ENCODE results near the gene TENM3. TPM values are rescaled to one million over a fixed set of nuclear protein-coding genes. Genes with fewer than 3 reads are reported as not detected.

The TENM3 gene
- total RNA-seq, 2 experiments from 2014 or later, result not detected

GRCh38 chr4:182272151-182272550 is 28.9 kb downstream of the TENM3 start:
- H2AFZ ChIP-seq (ENCODE audit: low read length), result no peak overlapping the region
- no peaks in the 10 kb centered on the region for H4K20me1 ChIP-seq (ENCODE audit: insufficient read depth, low read length)
- no peaks in the 10 kb centered on the region for H3K9me3 ChIP-seq (ENCODE audit: low read length)
- ChIA-PET CTCF (ENCODE audit: unreplicated experiment) (no interaction called here), POLR2A (interaction anchor here (1.0 kb wide), 1 partner anchor 8 kb away, joined by 3 read pairs; no protein-coding TSS in a partner anchor)
- TF ChIP-seq, protein P1, sequence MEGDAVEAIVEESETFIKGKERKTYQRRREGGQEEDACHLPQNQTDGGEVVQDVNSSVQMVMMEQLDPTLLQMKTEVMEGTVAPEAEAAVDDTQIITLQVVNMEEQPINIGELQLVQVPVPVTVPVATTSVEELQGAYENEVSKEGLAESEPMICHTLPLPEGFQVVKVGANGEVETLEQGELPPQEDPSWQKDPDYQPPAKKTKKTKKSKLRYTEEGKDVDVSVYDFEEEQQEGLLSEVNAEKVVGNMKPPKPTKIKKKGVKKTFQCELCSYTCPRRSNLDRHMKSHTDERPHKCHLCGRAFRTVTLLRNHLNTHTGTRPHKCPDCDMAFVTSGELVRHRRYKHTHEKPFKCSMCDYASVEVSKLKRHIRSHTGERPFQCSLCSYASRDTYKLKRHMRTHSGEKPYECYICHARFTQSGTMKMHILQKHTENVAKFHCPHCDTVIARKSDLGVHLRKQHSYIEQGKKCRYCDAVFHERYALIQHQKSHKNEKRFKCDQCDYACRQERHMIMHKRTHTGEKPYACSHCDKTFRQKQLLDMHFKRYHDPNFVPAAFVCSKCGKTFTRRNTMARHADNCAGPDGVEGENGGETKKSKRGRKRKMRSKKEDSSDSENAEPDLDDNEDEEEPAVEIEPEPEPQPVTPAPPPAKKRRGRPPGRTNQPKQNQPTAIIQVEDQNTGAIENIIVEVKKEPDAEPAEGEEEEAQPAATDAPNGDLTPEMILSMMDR (conservative IDR thresholded peaks at IDR 0.05; ENCODE audit: low read length), result no peak
- no peak for TF ChIP-seq EZH2phosphoT487 (IDR thresholded peaks at IDR 0.05; ENCODE audit: borderline replicate concordance, low read depth, low read length)
- no peak overlapping the region for H3K4me3 ChIP-seq (ENCODE audit: low read depth, low read length, poor library complexity, severe bottlenecking)
- no TSS peak for BruUV-seq (replicated peaks)
- no peak overlapping the region for H3K27ac ChIP-seq (ENCODE audit: low read depth, low read length, poor library complexity, severe bottlenecking)
- intact Hi-C loops (cut with micrococcal nuclease; ENCODE audit: unreplicated experiment), result no loop called here
- no peaks in the 10 kb centered on the region for H3K36me3 ChIP-seq (ENCODE audit: insufficient read depth, low read length)
- H3K4me2 ChIP-seq (ENCODE audit: low read length), result no peak overlapping the region
- H3K9me2 ChIP-seq (ENCODE audit: insufficient read depth, low read length), result no peaks in the 10 kb centered on the region
- no peaks in the 10 kb centered on the region for H3K4me1 ChIP-seq (ENCODE audit: insufficient read depth, low read length, poor library complexity, severe bottlenecking)
- no peak for DNase-seq (ENCODE audit: low spot score)
- H3K79me2 ChIP-seq (ENCODE audit: insufficient read depth, low read depth, low read length), result no peaks in the 10 kb centered on the region

DNA sequence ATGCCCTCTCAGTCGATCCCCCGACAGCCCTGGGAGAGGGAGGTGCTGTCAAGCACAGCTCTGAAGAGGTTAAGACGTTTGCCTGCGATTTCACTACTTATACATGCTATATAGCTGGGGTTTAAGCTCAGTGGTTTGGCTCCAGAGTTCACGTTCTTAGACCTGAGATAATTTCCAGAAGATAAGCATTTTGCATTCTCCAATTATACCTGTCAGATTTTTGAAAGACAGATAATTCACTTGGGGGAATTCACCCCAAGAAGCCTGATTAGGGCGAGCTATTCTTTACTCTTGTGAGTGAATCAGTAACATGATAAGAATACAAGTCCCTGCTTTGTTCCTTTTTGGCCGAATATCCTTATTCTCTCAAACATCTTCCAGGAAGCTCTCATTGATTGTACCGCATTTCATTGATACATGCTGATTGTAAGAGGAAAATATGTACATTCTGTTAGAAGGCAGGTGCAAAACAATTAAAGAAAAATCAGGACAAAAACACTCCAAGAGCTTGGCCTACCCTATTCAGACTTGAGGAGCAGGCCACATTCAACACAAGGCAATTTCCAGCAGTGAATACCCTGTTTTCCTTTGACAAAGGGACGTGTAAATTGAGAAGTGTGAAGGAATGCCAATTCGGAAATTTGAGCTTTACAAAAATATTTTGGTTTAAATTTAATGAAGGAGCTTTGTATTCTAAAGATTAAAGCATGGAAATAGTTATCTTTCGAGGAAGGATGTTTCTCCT is 30.2 kb downstream of the TENM3 start:
- Histone ChIP-seq H4K20me1 (ENCODE audit: insufficient read depth, low read length) (no peaks in the 10 kb centered on the region), H3K4me3 (ENCODE audit: low read depth, low read length, poor library complexity, severe bottlenecking) (no peak overlapping the region), H3K9me2 (ENCODE audit: insufficient read depth, low read length) (no peaks in the 10 kb centered on the region), H2AFZ (ENCODE audit: low read length) (no peak overlapping the region), H3K79me2 (ENCODE audit: insufficient read depth, low read depth, low read length) (no peaks in the 10 kb centered on the region), H3K27ac (ENCODE audit: low read depth, low read length, poor library complexity, severe bottlenecking) (no peak overlapping the region), H3K4me1 (ENCODE audit: insufficient read depth, low read length, poor library complexity, severe bottlenecking) (no peaks in the 10 kb centered on the region), H3K4me2 (ENCODE audit: low read length) (no peak overlapping the region), H3K9me3 (ENCODE audit: low read length) (no peaks in the 10 kb centered on the region), H3K36me3 (ENCODE audit: insufficient read depth, low read length) (no peaks in the 10 kb centered on the region)
- no peak for DNase-seq (ENCODE audit: low spot score)
- ChIA-PET CTCF (ENCODE audit: unreplicated experiment) (no interaction called here), POLR2A (interaction anchor here (0.6 to 1.0 kb wide), 3 partner anchors 9 to 393 kb away, joined by 3 to 4 read pairs (median 3); no protein-coding TSS in a partner anchor)
- intact Hi-C loops (cut with micrococcal nuclease; ENCODE audit: unreplicated experiment), result no loop called here
- TF ChIP-seq EZH2phosphoT487 (IDR thresholded peaks at IDR 0.05; ENCODE audit: borderline replicate concordance, low read depth, low read length), result no peak
- TF ChIP-seq, protein P1 (conservative IDR thresholded peaks at IDR 0.05; ENCODE audit: low read length), result no peak
- BruUV-seq (replicated peaks), result no TSS peak

Measured in OCI-LY7 (cell line).